GM21528 (cell line): ENCODE measurements around the gene NRARP.

Experiments
- ATAC-seq: cut with Tn5 transposase; IDR thresholded peaks from one replicate; pipeline ENCODE4 v1.9.1; 2021; ENCODE audit warnings: mild to moderate bottlenecking, moderate library complexity; ENCODE audit not compliant: unreplicated experiment, low FRiP score

The NRARP gene

GRCh38 chr9:137323531-137324331 lies 21.7 kb upstream of the NRARP start:
- no peak for ATAC-seq

GRCh38 chr9:137321726-137322361 lies 19.8 kb upstream of the NRARP start:
- ATAC-seq: no peak

DNA sequence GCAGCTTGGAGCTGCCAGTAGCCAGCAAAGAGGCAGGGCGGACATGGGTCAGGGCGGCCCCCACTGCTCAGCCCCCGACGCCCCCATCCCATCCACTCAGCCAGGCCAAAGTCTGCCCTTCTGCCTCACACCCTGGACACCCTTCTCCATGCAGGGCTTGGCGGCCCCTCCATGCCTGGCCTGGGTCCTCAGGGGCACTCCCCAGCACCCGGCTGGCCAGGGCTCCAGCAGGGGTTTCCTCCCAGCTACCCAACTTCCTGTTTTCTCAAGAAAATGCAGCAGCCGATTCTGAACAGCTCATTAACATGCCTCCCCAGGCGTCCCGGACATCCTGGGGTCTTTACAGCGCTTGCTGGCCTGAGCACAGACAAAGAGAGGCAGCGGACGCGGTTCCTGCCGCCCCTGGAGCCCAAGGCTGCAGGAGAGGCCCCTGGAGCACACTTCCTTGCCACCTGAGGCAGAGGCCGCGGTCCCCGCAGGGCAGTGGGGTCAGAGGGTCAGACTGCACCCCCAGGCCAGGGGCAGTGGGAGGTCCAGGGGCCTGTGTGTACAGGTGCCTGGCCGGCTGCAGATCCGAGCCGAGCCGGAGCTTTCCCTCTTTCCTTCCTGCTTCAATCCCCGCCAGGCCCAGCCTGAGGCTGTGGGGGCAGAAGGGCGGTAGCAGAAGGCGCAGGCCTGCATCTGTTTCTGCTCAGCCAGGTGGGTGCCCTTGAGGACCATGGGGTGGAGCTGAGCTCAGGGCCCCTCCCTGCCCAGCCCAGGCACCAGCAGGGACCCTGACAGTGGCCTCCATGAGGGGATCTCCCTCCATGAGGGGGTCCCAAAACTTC lies 18.7 kb upstream of the NRARP start:
- no peak for ATAC-seq

- ATAC-seq: no peak
Observed at GRCh38 chr9:137319739-137320551, 17.9 kb upstream of the NRARP start.

DNA sequence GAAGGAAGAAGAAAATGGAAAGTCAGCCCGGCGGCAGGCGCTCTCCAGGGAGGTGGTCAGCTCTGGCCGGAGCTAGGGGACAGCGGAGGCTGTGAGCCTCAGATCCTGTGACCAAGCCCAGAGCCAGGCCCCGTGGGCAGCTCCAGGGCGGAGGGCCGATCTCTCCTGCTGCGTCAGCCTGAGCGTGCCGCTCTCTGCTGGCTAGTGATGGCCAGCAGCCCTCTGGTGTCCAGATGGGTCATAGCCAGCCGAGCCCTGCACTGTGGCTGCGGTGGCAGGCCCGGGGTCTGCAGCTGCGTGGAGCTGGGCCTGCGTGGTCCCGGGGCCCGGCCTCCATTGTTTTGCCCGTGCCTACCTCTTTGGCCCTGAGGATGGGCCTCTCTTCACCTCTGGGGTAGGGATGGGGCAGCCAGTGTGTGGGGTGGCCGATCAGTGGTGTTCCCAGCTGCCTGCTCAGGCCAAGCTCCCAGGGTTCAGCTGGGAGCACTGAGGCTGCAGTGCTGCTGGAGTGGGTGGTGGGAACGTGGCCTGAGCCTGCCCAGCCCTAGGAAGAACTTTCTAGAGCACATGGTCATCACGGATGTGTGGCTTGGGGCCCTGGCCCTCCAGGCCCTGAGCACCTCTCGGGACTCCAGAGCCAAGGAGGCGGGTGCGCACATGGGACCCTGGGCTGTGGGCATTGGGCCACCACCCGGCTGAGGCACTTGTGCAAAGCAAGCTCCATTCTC lies 17.1 kb upstream of the NRARP start:
- no peak for ATAC-seq

DNA sequence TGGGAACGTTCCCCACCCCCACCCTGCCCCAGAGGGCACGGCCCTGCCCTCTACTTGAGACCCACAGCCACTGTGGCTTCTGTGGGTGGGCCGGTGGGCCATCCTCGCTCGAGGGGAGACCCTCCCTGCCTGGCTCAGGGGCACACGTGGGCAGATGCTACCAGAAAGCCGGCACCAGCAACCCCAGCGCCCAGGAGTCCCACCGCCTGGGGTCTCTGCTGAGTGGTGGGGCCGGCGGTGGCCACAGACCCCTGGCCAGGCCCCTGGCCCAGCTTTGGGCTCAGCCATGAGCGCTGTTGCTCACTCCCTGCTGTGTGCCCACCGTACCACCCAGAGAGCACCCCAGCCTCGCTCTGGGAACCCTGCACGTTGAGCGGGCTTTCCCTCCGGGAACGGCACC lies 16.5 kb upstream of the NRARP start:
- ATAC-seq: no peak

- ATAC-seq: no peak
Observed at GRCh38 chr9:137317718-137318511, 15.8 kb upstream of the NRARP start.

GRCh38 chr9:137317021-137317717 lies 15.1 kb upstream of the NRARP start:
- ATAC-seq: no peak

GRCh38 chr9:137316012-137316981 lies 14.2 kb upstream of the NRARP start:
- ATAC-seq: no peak

DNA sequence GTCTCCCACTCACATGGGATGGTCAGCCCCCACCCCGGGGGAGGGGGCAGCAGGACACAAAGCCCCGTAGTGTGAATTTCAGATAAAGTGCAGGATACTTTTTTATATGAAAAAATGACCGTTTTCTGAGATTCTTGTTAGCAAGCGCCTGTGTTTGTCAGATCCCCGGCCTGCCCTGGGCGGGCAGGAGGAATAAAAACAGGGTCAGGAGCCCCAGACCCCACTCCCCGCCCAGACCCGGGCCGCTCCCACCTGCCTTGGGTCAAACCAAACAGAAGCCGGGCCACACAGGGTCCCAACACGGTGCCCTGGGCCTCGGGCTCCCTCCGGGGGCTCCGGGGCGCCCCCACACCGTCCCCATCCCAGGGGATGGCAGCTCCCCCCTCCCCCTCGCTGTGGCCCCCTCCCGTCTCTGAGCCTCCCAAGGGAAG lies 13.5 kb upstream of the NRARP start:
- no peak for ATAC-seq

GRCh38 chr9:137314561-137315560 lies 12.8 kb upstream of the NRARP start:
- ATAC-seq: no peak

- ATAC-seq: no peak
Observed at GRCh38 chr9:137313956-137314560, 12.0 kb upstream of the NRARP start.

DNA sequence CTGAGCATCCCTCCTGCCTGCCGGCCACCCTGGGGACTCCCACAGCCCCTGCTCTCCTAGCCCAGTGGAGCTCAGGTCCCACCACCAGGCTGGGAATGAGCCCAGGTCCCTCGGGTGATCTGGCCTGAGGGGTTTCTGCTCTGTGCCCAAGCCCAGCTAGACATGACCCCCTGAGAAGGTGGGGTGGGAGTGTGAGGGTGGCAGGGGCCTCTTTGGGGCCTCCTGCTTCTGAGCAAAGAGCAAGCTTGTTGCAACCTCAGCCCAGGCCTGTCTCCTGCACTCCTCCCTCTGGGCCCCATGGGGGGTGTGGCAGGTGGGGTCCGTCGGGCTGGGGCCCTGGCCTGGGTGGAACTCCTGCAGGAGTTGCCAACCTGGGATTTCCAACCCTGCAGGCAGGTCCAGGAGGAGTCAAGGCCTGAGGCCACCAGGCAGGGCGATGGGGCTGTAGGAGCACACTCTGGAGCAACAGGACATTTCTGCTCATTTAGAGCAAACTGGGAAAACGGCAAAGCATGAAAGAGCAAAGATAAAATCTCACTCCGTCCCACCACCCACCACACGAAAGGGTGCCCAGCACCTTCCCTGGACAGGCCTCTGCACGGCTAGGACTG lies 11.4 kb upstream of the NRARP start:
- ATAC-seq: no peak

DNA sequence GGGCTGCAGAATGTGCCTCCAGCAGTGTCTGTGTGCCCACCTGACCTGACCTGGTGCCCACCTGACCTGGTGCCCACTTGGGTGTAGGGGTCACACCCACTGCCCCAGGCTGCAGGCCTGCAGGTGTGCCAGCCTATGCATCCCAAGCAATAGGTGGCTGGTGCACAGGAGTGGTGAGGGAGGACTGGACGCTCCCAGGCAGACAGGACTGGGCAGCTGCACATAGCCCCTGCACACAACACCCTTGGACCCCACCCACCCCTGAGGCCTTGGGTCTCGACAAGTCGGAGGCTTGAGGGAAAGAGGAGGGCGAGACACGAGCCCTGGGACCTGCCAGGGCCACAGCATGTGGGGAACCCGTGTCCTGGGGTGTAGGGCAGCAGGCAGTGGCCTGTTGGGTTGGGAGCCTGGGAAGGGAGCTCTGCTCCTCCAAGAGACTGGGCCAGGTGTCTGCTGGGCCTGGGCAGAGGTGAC lies 10.8 kb upstream of the NRARP start:
- ATAC-seq: no peak
